Measurements from ENCODE around the gene HSP90AB1.

Gene HSP90AB1

DNA sequence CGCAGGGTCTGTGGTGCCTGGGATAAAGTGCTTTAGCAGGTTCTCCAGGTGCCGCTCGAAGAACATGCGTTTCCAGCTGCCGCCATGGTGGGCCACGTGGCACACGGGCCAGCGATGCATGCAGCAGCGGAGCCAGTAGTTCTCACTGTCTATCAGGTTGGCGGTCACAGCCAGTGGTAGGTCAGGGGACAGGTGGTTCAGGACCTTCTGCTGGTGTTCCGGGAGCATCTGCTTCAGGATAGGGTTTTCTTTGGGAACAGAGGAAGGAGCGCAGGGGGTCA is 39.3 kb downstream of the HSP90AB1 start:
- no peak for DNase-seq (ENCODE audit: low read depth in 2 of 2)

DNA sequence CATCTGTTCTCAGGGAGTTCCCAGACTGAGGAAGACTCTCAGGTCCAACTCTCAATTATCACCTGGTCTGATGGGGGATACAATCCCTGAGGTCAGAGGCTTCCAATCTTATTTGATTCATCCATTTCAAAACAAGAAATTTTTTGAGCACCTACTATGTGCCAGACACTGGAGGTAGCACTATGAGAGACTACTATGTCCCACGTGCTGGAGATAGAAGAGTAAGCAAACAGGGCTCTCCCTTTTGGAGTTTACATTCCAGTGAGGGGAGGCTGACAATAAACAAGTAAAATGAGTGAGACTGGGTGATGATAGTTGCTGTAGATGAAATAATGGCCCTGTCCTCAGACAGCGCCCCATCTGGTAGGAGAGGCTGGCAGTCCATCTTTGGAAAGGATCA is 39.8 kb downstream of the HSP90AB1 start:
- DNase-seq (ENCODE audit: low read depth in 2 of 2), result no peak

- no peak for DNase-seq (ENCODE audit: low read depth in 2 of 2)
These were observed 42.9 kb downstream of the HSP90AB1 start for GRCh38 chr6:44289726-44290260.

DNA sequence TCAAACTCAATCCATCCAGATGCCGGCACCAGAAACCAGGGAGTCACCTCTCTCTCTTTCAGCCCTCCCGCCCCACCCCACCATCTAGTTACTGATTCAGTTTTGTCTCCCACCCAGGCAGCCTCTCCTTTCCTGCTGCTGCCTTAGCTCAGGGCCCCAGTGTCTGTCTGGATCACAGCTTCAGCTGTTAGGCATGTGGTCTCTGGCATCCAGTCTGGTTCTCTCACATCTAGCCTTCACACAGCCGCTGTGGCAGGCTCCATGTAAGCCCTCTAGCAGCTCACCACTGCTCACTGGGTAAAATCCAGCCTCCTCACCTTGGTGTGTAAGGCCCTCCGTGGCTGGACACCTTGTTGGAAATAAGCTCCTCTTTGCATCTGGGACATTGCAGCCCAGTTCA is 44.9 kb downstream of the HSP90AB1 start:
- DNase-seq (ENCODE audit: low read depth in 2 of 2), result no peak

DNA sequence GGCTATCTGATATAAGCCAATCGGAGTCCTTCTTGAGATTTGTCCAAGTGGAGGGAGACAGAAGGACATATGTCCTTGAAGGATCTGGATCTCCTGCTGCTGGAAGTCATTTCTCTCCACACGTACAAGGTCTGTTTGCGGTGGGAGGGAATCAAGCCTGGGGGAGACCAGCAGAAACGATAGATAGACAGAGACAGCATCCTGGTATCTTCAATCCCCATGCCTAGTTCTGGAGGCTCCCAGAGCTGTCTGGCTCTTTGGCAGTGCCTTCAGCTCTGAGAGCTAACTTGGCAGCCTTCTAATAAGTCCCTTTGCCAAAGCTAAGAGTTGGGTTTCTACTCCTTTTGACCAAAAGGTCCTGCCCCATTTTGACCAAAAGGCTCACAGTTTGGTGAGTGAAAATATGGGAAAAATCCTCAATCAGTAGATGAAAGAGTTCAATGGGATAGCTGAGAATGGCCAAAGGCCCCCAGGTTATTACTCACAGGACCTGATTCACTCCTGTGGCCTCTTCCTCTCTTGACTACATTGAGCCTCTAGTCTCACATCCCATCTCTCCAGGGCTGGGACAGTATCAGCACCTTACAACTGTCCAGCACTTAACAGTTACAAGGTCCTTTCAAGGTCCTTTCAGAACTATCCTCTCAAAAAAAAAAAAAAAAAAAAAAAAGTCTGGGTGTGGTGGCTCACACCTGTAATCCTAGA is 45.9 kb downstream of the HSP90AB1 start:
- DNase-seq (ENCODE audit: low read depth in 2 of 2), result no peak

DNA sequence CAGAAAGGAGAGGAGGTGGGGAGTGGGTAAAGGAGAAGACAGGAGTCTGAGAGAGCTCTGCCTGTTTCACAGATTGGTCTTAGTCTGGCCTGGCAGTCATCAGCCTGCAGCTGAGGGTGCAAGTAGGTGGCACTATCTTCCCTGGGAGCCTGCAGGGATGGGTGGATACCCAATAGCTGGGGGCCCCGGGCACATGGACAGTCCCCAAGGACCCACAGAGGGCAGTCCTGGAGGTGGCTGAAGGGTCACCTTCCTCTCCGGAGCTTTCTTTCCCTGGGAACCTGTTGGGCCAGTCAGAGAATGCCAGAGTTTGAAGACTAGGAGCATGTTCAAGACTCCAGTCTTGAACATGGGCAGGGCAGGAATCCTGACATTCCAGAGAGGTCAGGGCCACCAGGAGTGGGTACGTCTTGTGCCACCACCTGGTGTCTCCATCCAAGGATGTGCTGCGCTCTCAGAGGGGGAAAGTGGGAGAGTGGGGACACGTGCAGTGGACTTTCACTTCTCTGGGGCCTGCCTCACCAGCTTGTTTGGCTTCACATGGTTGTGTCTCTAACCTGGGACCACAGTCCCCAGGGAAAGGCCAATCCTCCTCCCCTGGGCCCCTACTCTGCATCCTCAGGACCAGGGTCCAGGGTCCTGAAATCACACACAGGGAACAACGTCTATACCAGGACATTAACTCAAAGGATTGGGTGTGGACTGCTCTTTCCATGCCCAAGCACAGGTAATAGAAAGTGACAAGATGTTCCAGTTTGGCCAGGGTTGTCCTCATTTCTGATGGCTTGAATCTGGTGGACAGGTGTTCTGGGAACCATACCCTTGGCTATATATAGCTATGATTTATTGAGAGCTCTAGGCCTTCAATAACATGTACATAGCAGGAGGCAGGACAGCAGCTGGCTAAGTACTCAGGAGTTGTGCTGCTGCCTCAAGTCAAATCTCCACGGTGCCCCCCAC is 48.2 kb downstream of the HSP90AB1 start:
- no peak for DNase-seq (ENCODE audit: low read depth in 2 of 2)

DNA sequence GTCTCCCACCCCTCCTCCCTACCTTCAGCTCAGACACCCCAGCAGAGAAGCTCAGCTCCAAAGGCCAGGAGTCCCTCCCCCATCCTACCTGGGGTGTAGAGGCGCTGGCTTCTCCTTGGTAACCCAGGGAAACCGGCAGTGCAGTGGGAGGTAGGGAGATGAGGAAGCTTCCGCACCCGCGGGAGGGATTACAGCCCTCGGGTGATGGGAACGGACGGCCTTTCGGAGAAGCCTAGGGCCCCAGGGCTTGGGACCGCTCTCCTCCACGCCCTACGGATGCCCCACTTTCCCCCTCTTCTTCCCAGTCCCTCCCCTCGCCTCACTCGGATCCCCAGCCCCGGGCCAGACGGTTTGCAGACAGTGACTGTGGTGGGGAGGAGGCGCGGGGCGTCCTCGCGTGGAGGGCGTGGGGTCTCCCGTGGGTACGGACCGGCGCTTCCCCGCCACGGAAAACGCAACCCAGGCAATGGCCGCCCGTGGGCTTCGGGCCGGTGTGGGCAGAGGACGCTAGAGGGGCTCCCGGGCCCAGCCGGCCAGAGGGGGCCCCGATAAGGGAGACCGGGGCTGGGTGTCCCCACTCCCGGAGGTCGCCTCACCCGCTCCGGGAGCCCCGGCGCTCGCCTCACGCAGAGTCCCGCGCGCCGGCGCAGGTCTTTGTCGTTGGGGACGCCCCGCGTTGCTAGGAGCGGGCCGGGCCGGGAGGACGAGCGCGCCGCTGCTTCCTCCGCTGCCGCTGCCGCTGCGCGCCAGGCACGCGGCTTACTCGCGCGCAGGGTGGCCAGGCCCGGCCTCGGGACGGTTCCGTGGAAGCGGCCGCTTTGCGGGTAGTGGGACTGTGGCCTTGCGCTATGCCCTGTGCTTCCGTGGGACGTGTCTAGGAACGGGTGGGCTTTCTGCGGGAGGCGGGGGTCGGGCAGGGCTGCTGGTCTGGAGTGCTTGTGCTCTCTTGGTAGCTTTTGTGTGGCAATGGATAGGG is 50.5 kb downstream of the HSP90AB1 start:
- DNase-seq (ENCODE audit: low read depth in 2 of 2), result peak in 1 of 2 donors; percentile 31

- no peak for DNase-seq (ENCODE audit: low read depth in 2 of 2)
These were observed 51.3 kb downstream of the HSP90AB1 start for GRCh38 chr6:44298055-44298803.

DNA sequence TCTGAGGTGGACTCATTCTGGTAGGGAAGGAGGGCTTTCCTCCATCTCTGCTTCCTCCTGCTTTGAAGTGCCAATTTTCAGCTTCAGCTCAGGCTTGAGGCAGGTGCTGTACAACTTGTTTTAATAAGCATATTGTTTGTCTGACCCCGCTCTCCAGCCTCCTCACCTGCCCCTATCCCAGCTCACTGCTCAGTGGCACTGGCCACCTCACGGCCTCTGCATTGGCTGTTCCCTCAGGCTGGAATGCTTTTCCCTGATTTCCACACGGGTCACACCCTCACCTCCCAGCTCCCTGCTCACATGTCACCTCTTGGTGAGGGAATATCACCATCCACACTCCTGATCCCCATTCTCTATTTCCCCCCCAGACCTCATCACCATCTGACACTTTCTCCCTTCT is 52.0 kb downstream of the HSP90AB1 start:
- no peak for DNase-seq (ENCODE audit: low read depth in 2 of 2)

- no peak for DNase-seq (ENCODE audit: low read depth in 2 of 2)
These were observed 53.5 kb downstream of the HSP90AB1 start for GRCh38 chr6:44300292-44300823.

DNA sequence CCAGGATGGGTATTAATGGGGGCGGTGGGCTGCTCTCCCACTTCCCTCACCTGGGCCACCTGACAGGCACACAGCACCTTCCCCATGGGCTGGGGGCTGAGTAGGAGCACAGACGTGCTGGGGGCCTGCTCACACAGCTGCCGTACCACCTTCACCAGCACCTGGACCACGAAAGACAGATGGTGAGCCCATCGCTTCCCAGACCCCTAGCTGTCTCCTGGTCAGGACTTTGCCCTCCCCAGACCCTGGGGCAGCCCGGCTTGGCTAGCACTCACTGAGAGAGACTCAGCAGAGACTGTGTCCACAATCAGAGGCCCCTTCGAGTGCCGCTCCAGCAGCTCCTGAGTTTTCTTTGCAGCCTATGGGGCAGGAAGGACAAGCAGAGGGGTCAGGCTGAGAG is 54.2 kb downstream of the HSP90AB1 start:
- no peak for DNase-seq (ENCODE audit: low read depth in 2 of 2)

GRCh38 chr6:44301782-44302564 is 55.1 kb downstream of the HSP90AB1 start:
- no peak for DNase-seq (ENCODE audit: low read depth in 2 of 2)

GRCh38 chr6:44302856-44303255 is 56.0 kb downstream of the HSP90AB1 start:
- DNase-seq (ENCODE audit: low read depth in 2 of 2), result no peak

All from stimulated activated CD4-positive, alpha-beta T cell treated with anti-CD3 and anti-CD28 coated beads, Interleukin-1b, Interleukin-23, amount 100 ng/mL, for 1 hour (primary cell).